GM23338 (cell line): ENCODE data around the gene TGFBR3. TPM values are rescaled to one million over a fixed set of nuclear protein-coding genes. Genes with fewer than 3 reads are reported as not detected.

ENCODE experiments used
- ATAC-seq: fragments of 200-7000 bp; cut with Tn5 transposase; 3 replicates; pipeline ENCODE4 v1.9.1; 2020
- DNase-seq: peaks from one replicate; pipeline ENCODE4 v3.0.0-alpha.2; 2015; ENCODE audit warnings: low spot score
- H2AFZ ChIP-seq: fragments of 200-600 bp; sonication (generic); 2 replicates; pipeline ENCODE4 v1.8.0; 2016; ENCODE audit warnings: antibody characterized with exemption, mild to moderate bottlenecking, moderate library complexity
- H3F3A ChIP-seq: fragments of 200-600 bp; sonication (generic); replicated peaks from 2 replicates; pipeline ENCODE4 v1.8.0; 2017; ENCODE audit warnings: antibody characterized with exemption, mixed run types, low read depth
- H3K27ac ChIP-seq: fragments of 200-600 bp; sonication (generic); 2 replicates; pipeline ENCODE4 v1.6.1; 2016; ENCODE audit warnings: low read depth
- H3K27me3 ChIP-seq: fragments of 200-600 bp; sonication (generic); 2 replicates; pipeline ENCODE4 v1.8.0; 2016; ENCODE audit warnings: mild to moderate bottlenecking, mixed run types, moderate library complexity; ENCODE audit not compliant: insufficient read depth
- H3K36me3 ChIP-seq: fragments of 200-600 bp; sonication (generic); 2 replicates; pipeline ENCODE4 v1.8.0; 2016; ENCODE audit warnings: mild to moderate bottlenecking; ENCODE audit not compliant: insufficient read depth
- H3K4me1 ChIP-seq: fragments of 200-600 bp; sonication (generic); 2 replicates; pipeline ENCODE4 v1.8.0; 2016; ENCODE audit warnings: mild to moderate bottlenecking, moderate library complexity; ENCODE audit not compliant: insufficient read depth
- H3K4me2 ChIP-seq: fragments of 200-600 bp; sonication (generic); 2 replicates; pipeline ENCODE4 v1.7.1; 2017; ENCODE audit warnings: mixed run types
- H3K4me3 ChIP-seq: fragments of 200-600 bp; sonication (generic); 2 replicates; pipeline ENCODE4 v1.6.1; 2016; ENCODE audit warnings: mixed run types
- H3K79me2 ChIP-seq: fragments of 200-600 bp; sonication (generic); replicated peaks from 2 replicates; pipeline ENCODE4 v1.8.0; 2017; ENCODE audit warnings: mild to moderate bottlenecking; ENCODE audit not compliant: insufficient read depth
- H3K9me2 ChIP-seq: fragments of 200-600 bp; sonication (generic); 2 replicates; pipeline ENCODE4 v1.8.0; 2017; ENCODE audit not compliant: insufficient read depth
- H4K20me1 ChIP-seq: fragments of 200-600 bp; sonication (generic); replicated peaks from 2 replicates; pipeline ENCODE4 v1.8.0; 2017; ENCODE audit warnings: mild to moderate bottlenecking; ENCODE audit not compliant: insufficient read depth
- H3K27ac Mint-ChIP-seq: 2 replicates; pipeline ENCODE4 v1.8.0; 2020; ENCODE audit warnings: inconsistent platforms, mild to moderate bottlenecking, moderate library complexity, mixed read lengths
- H3K27me3 Mint-ChIP-seq: 3 replicates; pipeline ENCODE4 v1.8.0; 2022; ENCODE audit warnings: low read depth, mild to moderate bottlenecking, moderate library complexity, mixed read lengths, inconsistent platforms; ENCODE audit not compliant: insufficient read depth, poor library complexity
- H3K36me3 Mint-ChIP-seq: 3 replicates; pipeline ENCODE4 v1.8.0; 2021; ENCODE audit warnings: low read depth, mild to moderate bottlenecking, inconsistent platforms, moderate library complexity, mixed read lengths
- H3K4me1 Mint-ChIP-seq: 3 replicates; pipeline ENCODE4 v1.8.0; 2020; ENCODE audit warnings: mild to moderate bottlenecking, inconsistent platforms, mixed read lengths
- H3K4me3 Mint-ChIP-seq: 3 replicates; pipeline ENCODE4 v1.8.0; 2021; ENCODE audit warnings: moderate library complexity, mild to moderate bottlenecking, inconsistent platforms, mixed read lengths
- H3K9me3 Mint-ChIP-seq: 3 replicates; pipeline ENCODE4 v1.8.0; 2020; ENCODE audit warnings: moderate library complexity, mild to moderate bottlenecking, inconsistent platforms, mixed read lengths
- CTCF ChIP-seq, 2 experiments: fragments of 200-600 bp in 1 of 2; sonication (generic) in 1 of 2; conservative IDR thresholded peaks; 2 replicates each; pipeline versions ENCODE4 v1.5.1 to v1.6.1; 2016 to 2017; ENCODE audit warnings: antibody characterized with exemption in 2 of 2, low read depth in 2 of 2, mild to moderate bottlenecking in 2 of 2, moderate library complexity in 1 of 2
- EZH2phosphoT487 ChIP-seq: fragments of 200-600 bp; sonication (generic); IDR thresholded peaks from one replicate; pipeline ENCODE4 v1.8.1; 2018; ENCODE audit warnings: antibody characterized with exemption; ENCODE audit not compliant: unreplicated experiment
- JUNB ChIP-seq: IDR thresholded peaks from one replicate; pipeline ENCODE4 v1.6.1; 2016; ENCODE audit warnings: antibody characterized with exemption; ENCODE audit not compliant: unreplicated experiment
- NANOG ChIP-seq: IDR thresholded peaks from 2 replicates; pipeline ENCODE4 v1.6.1; 2016; ENCODE audit warnings: antibody characterized with exemption, borderline replicate concordance
- POLR2AphosphoS5 ChIP-seq: IDR thresholded peaks from 2 replicates; pipeline ENCODE4 v1.6.1; 2016; ENCODE audit warnings: antibody characterized with exemption, low read depth
- ZNF331 ChIP-seq: fragments of 250-450 bp; sonication (Bioruptor Pico); IDR thresholded peaks from 2 replicates; pipeline ENCODE4 v1.5.0; 2020; ENCODE audit warnings: low read depth, mild to moderate bottlenecking, moderate library complexity
- ZNF462 ChIP-seq: fragments of 250-450 bp; sonication (Bioruptor Pico); IDR thresholded peaks from 2 replicates; pipeline ENCODE4 v1.5.0; 2020; ENCODE audit warnings: mild to moderate bottlenecking, moderate library complexity
- polyA plus RNA-seq: library from polyadenylated mRNA; unstranded; fragments of >200 nt; fragmentation: Nextera tagmentation; extraction: Ambion mirVana; gene quantifications from 2 replicates; pipeline ENCODE4 v1.2.1, GENCODE V29; 2016
- total RNA-seq: library from RNA; depleted of rRNA; stranded (reverse); fragments of >200 nt; shearing (Covaris generic); gene quantifications from 2 replicates; pipeline ENCODE4 v1.2.3, GENCODE V29; 2014

TGFBR3 gene
- total and polyA plus RNA-seq, 2 experiments from 2014 or later: 1.7 to 2.9 TPM

GRCh38 chr1:91829293-91830153, 56.4 kb downstream of the TGFBR3 start:
- no peak overlapping the region for H3K27ac Mint-ChIP-seq
- no peak for DNase-seq
- H3K36me3 Mint-ChIP-seq: no peaks in the 10 kb centered on the region
- no peaks in the 10 kb centered on the region for H3K79me2 ChIP-seq
- no peaks in the 10 kb centered on the region for H3K27me3 ChIP-seq
- H3K4me1 ChIP-seq: no peaks in the 10 kb centered on the region
- no peaks in the 10 kb centered on the region for H3K27me3 Mint-ChIP-seq
- H3K4me3 Mint-ChIP-seq: no peak overlapping the region
- H3K4me1 Mint-ChIP-seq: no peaks in the 10 kb centered on the region; the same call in 2 of the 3 replicates
- no peaks in the 10 kb centered on the region for H4K20me1 ChIP-seq
- H3F3A ChIP-seq: no peaks in the 10 kb centered on the region
- H3K4me3 ChIP-seq: no peak overlapping the region
- H3K36me3 ChIP-seq: no peaks in the 10 kb centered on the region
- ATAC-seq: no peak
- H3K27ac ChIP-seq: no peak overlapping the region
- no peaks in the 10 kb centered on the region for H3K9me2 ChIP-seq
- no peak for TF ChIP-seq ZNF462 (CRISPR knock-in tag)
- TF ChIP-seq JUNB: no peak
- no peak for TF ChIP-seq CTCF (conservative IDR thresholded peaks at IDR 0.05; ENCODE audit: low read depth in 2 of 2)
- TF ChIP-seq NANOG: no peak
- TF ChIP-seq EZH2phosphoT487: no peak
- no peak for TF ChIP-seq POLR2AphosphoS5
- TF ChIP-seq ZNF331 (CRISPR knock-in tag): no peak
- H3K4me2 ChIP-seq: no peak overlapping the region
- H3K9me3 Mint-ChIP-seq: no peaks in the 10 kb centered on the region
- no peak overlapping the region for H2AFZ ChIP-seq
